GM18951 (cell line): Measurements from ENCODE around the gene ZNF821.
"Not testable (repeated sequence)": the region's sequence is repeated elsewhere in the genome, so short reads cannot be mapped to it uniquely, and the experiment has no call there.

ENCODE experiments used
- POLR2A ChIP-seq: IDR thresholded peaks from 4 replicates; pipeline ENCODE4 v1.6.1; 2011; ENCODE audit warnings: mild to moderate bottlenecking; ENCODE audit not compliant: insufficient read length, insufficient read depth; ENCODE audit errors: extremely low read depth
- in situ Hi-C: fragments of 300-500 bp; cut with MboI; formaldehyde crosslinking; loops from one replicate; pipeline ENCODE4 v1.12.0; 2022; ENCODE audit warnings: low sequenced_read_pairs, mixed read lengths, inconsistent platforms; ENCODE audit not compliant: unreplicated experiment

Gene ZNF821

DNA sequence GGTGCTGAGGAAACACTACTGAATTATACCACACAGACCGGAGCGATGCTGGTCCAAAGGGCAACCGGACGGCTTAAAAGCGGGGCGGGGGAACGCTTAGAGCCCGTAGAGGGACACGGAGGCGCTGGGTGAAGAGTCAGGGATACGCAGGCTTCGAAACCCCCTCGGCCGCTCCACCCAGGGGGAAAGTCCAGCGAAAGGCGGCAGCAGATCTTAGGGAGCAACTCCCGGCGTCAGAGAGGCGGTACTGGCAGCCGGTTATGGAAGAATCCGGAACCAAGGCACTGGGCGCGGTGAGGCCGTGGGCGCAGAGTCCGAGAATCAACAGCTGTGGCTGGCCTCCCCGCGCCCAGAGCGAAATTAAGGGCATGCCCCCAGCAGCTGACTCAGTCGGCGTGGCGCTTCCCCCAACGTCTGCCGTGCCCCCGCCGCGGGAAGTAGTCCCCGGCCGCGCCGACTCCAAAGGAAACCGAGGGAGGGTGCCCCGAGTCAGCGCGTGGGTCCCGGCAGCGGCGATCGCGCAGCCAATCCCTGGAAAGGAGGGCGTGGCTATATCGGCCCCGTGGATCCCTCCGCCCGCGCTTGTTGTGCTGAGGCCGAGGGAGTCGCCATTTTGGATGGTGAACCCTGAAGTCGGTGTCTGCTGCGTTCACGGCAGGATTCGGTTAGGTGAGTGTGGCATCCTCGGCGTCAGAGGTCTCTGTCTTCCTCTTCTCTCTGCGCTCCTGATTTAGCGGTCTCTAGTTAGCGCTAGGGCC lies 11.1 kb upstream of the ZNF821 start, which contains the start of gene IST1:
Gene IST1 (plus strand): TSS at position 611 of the 758 bp plus-strand sequence. CDS start 20,110 bp downstream, outside the sequence.
- peak; percentile 91 for TF ChIP-seq POLR2A
- in situ Hi-C loops: no loop called here

DNA sequence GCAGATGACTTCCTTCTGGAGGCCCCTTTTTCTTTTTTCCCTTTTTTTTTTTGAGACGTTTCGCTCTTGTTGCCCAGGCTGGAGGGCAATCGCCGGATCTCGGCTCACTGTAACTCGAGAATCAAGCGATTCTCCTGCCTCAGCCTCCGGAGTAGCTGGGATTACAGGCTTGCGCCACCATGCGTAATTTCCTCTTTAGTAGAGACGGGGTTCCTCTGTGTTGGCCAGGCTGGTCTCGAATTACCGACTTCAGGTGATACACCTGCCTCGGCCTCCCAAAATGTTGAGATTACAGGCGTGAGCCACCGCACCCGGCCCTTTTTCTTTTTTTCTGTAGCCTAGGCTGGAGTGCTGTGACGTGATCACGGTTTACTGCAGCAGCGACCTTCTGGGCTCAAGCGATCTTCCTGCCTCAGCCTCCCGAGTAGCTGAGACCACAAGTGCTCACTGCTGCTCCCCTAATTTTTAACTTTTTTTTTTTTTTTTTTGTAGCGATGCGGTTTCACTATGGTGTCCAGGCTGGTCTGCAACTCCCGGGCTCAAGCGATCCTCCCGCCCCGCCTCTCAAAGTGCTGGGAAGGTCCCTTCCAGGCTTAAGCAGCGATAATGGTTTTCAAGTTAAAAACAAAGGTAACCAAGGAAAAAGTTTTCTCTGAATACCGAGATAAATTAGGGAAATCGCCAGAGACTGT lies 10.4 kb upstream of the ZNF821 start:
- in situ Hi-C loops: no loop called here
- TF ChIP-seq POLR2A: peak; percentile 15

DNA sequence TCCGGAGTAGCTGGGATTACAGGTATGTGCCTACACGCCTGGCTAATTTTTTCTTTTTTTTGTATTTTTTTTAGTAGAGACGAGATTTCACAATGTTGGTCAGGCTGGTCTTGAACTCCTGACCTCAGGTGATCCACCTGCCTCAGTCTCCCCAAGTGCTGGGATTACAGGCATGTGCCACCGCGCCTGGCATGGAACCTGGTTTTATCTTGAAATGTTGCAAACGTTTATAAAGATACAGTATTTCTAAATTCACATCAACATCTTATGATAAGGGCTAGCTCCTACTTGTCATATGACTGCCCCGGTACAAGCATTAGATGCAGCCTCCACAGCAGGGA lies 9.9 kb upstream of the ZNF821 start:
- TF ChIP-seq POLR2A: no peak
- in situ Hi-C loops: no loop called here

DNA sequence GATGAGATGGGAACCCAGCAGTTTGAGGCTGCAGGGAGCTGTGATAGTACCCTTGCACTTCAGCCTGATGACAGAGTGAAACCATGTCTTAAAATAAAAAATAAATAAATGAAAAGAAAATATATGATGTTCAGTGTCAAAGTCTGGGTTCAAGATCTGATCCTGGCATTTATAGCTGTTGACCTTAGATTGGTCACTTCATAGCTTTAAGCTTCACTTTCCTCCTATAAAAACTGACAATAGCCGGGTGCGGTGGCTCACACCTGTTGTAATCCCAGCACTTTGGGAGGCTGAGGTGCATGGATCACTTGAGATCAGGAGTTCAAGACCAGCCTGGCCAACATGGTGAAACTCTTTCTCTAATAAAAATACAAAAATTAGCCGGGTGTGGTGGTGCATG lies 5.2 kb upstream of the ZNF821 start:
- TF ChIP-seq POLR2A: no peak
- in situ Hi-C loops: no loop called here

DNA sequence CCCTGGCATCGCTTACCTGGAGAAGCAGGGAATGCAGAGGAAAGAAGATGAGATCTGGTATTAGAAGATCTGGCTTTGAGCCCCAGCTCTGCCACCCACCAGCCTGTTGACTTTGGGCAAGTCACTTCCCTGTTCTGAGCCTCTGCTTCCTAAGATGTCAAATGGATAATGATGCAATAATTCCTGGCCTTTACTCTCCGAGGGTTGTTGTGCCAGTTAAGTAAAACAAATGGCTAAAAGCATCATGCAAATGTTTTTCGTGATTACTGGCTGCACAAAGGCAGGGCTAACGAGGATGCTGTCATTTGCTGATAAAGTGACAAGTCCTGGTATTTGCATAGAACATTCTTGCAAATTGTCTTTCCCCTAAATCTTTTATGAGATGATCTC lies 1.3 kb upstream of the ZNF821 start:
- no peak for TF ChIP-seq POLR2A
- in situ Hi-C loops: no loop called here

DNA sequence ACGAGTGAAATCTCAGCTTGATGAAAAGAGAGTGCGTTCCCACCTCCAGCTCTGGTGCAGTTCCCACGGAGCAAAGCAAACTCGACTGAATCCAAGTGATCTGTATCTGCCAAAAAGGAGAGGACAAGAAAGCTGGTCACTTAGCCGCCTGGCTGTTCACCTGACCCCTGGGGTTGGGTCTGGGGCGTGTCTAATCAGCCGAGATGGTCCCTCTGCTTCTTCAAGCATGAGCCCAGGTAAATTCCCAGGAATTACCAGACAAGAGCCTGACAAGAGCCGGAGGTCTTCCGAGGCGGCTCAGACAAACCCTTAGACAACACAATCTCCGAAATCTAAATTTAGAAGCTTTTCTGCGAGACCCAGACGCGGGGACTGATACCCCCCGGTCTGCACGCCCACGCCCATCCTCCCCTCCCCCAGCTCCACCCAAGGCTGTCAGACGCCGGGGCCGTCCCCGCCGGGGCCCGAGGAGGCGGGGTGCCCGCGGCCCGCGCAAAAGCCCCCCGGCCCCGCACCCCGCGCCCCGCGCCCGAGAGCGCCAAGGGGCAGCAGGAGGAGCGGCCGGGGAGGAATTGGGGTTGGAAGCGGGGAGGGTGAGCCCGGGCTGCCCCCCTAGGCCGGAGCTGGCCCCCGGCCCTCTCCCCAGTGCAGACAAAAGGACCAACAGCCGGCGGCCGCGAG lies 674 bp downstream of the ZNF821 start:
- TF ChIP-seq POLR2A: no peak
- in situ Hi-C loops: no loop called here

DNA sequence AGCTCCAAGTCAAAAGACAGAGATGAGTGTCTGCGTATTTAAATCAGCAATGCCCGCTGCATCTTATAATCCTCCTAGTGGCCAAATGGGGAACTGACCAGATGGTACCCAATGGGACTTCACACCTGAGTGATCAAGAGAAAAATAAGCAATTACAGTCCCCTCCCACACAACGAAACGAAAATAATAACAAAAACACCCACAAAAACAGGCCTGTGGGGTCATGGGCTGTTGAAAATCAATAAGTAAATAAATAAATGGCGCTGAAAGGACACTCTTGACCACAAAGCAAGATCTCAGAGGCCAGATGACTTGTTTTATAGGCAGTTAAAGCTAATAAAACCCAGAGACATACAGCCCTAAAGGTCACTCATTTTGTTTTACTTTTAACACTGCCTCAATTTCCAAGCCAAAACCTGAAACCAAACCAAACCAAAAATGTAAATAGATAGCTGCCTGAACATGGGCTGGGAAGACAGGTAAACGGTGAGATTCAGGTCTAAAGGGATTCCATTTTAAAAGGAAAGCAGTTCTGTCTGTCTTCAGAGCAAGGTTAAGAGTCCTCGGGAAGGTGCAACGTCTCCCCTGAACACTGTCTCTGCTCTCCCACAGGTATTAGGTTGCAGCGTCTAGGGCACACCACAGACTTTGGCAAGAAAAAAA lies 1.3 kb downstream of the ZNF821 start:
- TF ChIP-seq POLR2A: no peak

DNA sequence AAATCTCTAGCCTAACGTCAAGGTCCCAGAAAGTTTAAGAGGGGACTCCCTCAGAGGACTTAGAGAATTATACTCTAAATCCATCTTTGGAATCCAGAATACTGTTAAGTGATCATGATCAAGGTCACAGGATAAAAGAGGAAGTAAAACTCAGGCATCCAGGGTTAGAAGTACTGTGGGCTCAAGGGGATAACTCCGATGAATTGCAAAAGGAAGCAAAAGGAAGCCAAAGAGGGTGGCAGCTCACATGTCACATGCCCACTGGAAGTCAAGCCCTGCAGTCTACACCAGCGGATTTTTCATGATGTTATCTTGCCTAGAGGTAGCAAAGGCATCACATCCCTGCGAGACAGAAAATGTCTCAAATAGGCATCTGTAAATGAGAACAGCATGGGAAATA lies 3.8 kb downstream of the ZNF821 start:
- no peak for TF ChIP-seq POLR2A
- in situ Hi-C loops: no loop called here

More for the DNA sequence above, 1.3 kb downstream of the ZNF821 start:
- in situ Hi-C loops: no loop called here

DNA sequence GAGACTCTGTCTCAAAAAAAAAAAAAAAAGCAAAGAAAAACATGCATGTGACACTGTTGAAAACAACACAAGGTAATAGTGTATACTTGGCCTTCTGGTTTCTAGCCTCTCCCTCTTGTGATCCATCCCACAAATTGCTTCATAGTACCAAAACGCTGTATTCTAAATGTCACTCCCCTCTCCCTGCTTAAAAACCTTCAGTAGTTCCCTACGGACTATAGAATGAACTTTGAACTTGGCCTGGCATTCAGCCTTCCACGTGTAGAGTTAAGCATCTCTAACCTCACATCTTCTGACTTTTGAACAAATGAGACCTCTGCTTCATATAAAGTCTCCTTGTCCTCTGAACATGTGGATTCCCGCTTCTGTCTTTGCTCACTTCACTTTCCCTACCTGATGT lies 5.1 kb downstream of the ZNF821 start:
- in situ Hi-C loops: no loop called here
- no peak for TF ChIP-seq POLR2A

DNA sequence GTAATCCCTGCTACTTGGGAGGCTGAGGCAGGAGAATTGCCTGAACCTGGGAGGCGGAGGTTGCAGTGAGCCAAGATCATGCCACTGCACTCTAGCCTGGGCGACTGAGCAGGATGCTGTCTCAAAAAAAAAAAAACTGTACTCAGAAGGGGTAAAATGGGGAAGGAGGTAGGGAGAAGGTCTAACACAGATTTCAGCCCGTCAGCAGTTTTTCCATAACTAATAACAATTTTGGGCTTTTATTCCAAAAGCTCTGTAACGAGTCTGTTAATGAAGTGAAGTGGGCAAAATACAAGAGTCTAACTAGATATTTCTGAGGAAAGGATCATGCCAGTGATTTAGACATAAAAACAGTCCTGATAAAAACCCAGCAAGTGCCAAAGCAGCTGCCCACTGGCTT lies 10.8 kb downstream of the ZNF821 start:
- no peak for TF ChIP-seq POLR2A
- in situ Hi-C loops: no loop called here

DNA sequence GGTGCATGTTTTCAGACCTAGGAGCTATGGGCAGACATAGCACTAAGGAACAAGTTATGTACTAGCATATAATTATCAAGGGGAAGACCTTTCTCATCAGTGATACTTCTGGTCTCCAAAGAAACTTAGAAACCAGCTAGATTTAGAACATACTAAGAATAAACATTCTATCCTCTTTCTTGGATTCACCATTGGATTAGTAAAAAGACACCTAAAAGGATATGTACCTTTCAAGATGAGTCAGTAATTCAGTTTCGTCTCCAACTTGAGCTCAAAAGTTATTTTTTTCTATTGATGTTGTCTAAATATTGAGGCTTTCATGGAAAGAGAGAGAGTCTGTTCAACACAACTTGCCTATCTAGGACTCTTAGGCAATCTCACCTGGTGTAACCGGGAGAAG lies 13.2 kb downstream of the ZNF821 start:
- in situ Hi-C loops: no loop called here
- TF ChIP-seq POLR2A: no peak

DNA sequence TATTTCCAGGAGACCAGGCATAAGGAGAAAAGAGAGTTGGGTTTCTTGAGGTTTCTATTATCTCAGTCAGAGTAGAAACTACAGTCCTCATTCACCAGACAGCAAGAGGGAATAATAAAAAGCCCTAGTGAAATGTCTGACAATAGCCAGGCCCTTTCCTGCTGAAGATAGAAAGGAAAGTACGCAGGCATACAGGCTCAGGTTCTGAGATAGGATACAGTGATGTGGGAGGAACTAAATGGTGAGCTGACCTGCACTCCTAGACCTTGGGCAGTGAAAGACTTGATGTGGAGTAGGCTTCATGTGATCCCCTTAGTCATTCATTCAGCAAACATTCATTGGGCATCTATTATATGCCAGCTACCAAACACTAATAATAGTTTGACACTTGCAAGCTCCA lies 14.9 kb downstream of the ZNF821 start:
- TF ChIP-seq POLR2A: no peak
- in situ Hi-C loops: no loop called here

DNA sequence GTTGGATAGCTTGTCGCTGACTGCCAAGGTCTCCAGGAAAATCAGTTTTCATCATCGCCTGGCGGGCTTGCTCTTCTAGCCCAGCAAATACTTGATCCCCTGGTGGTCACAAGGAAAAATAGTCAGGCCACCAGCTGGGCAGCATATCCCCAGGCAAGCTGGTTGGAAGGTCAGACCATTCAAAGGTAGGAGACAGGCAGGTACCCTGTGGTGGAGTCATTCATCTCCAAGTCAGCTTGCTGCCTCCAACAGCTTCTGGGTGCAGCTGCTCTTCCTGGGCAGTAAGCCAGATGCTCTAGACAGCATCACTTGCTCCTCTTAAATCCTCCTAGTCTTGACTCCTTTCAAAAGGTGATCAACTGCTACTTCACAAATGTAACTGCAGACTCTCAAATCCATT lies 16.0 kb downstream of the ZNF821 start:
- TF ChIP-seq POLR2A: no peak
- in situ Hi-C loops: no loop called here

DNA sequence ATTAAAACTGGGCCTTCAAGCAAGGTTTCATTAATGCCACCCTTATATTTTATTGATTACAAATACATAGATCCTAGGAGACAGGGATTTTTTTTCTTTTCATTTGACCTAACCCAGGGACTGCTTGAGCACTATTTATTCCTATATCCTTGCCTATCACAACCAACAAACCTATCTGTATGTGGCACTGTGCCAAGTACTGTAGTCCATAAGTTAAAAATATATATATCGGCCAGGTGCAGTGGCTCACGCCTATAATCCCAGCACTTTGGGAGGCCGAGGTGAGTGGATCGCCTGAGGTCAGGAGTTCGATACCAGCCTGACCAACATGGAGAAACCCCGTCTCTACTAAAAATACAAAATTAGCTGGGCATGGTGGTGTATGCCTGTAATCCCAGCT lies 16.8 kb downstream of the ZNF821 start:
- in situ Hi-C loops: not testable (repeated sequence)
